Glomerular visceral epithelial cell (primary cell): ENCODE data around the gene TREML1.
A peak's percentile ranks its signal among the peaks of the same experiment; 100 is the strongest.

Experiments
- DNase-seq: peaks from one replicate; pipeline ENCODE4 v3.0.0-alpha.2; 2016; ENCODE audit errors: extremely low spot score

Gene TREML1

GRCh38 chr6:41177695-41178094 lies 23.5 kb upstream of the TREML1 start:
- DNase-seq: no peak

- DNase-seq: no peak
Measured at GRCh38 chr6:41177287-41177686, 23.1 kb upstream of the TREML1 start.

- DNase-seq: no peak
Measured at GRCh38 chr6:41176189-41176588, 22.0 kb upstream of the TREML1 start.

- DNase-seq: no peak
Measured at GRCh38 chr6:41175084-41175483, 20.9 kb upstream of the TREML1 start.

- no peak for DNase-seq
Measured at GRCh38 chr6:41174610-41175009, 20.5 kb upstream of the TREML1 start.

- no peak for DNase-seq
Measured at GRCh38 chr6:41171908-41172307, 17.8 kb upstream of the TREML1 start.

GRCh38 chr6:41170547-41171160 lies 16.5 kb upstream of the TREML1 start:
- DNase-seq: no peak

- DNase-seq: no peak
Measured at GRCh38 chr6:41167173-41167963, 13.2 kb upstream of the TREML1 start.

- no peak for DNase-seq
Measured at GRCh38 chr6:41164551-41165120, 10.5 kb upstream of the TREML1 start.

GRCh38 chr6:41163419-41163717 lies 9.2 kb upstream of the TREML1 start:
- no peak for DNase-seq

- DNase-seq: no peak
Measured at GRCh38 chr6:41162687-41163418, 8.7 kb upstream of the TREML1 start, which contains the start of gene TREM2. Gene TREM2 (minus strand): TSS chr6:41163116. CDS start chr6:41163082, 34 bp downstream.

GRCh38 chr6:41161851-41162552 lies 7.9 kb upstream of the TREML1 start:
- DNase-seq: no peak

GRCh38 chr6:41161380-41161779 lies 7.2 kb upstream of the TREML1 start:
- no peak for DNase-seq

- no peak for DNase-seq
Measured at GRCh38 chr6:41160933-41161332, 6.8 kb upstream of the TREML1 start.

GRCh38 chr6:41159415-41160082 lies 5.4 kb upstream of the TREML1 start:
- no peak for DNase-seq

- no peak for DNase-seq
Measured at GRCh38 chr6:41157323-41157722, 3.2 kb upstream of the TREML1 start.

- no peak for DNase-seq
Measured at GRCh38 chr6:41156771-41157170, 2.6 kb upstream of the TREML1 start.

GRCh38 chr6:41156001-41156400 lies 1.9 kb upstream of the TREML1 start:
- DNase-seq: no peak

- DNase-seq: peak; percentile 4
Measured at GRCh38 chr6:41155132-41155805, 1.1 kb upstream of the TREML1 start.

- DNase-seq: no peak
Measured at GRCh38 chr6:41153451-41153850, 696 bp downstream of the TREML1 start.

GRCh38 chr6:41150671-41151070 lies 3.5 kb downstream of the TREML1 start:
- no peak for DNase-seq
